Left ventricle myocardium inferior (tissue), 1 donor: ENCODE data around the gene PTPRM. TPM values are rescaled to one million over a fixed set of nuclear protein-coding genes. Genes with fewer than 3 reads are reported as not detected.

Experiments
- DNase-seq: peaks from one replicate; pipeline ENCODE4 v3.0.0-alpha.2; 2020
- H3K27ac ChIP-seq: fragments of 200-600 bp; replicated peaks from 2 replicates; pipeline ENCODE4 v1.8.0; 2021
- H3K27me3 ChIP-seq: fragments of 200-600 bp; 2 replicates; pipeline ENCODE4 v1.8.0; 2021; ENCODE audit warnings: low read depth
- H3K36me3 ChIP-seq: fragments of 200-600 bp; 2 replicates; pipeline ENCODE4 v1.8.0; 2021
- H3K4me1 ChIP-seq: fragments of 200-600 bp; 2 replicates; pipeline ENCODE4 v1.8.0; 2021
- H3K4me3 ChIP-seq: fragments of 200-600 bp; 2 replicates; pipeline ENCODE4 v1.8.0; 2021; ENCODE audit warnings: mild to moderate bottlenecking, moderate library complexity
- H3K9me3 ChIP-seq: fragments of 200-600 bp; replicated peaks from 2 replicates; pipeline ENCODE4 v1.8.0; 2021
- intact Hi-C: fragments of 100-400 bp; cut with micrococcal nuclease; formaldehyde crosslinking; loops from one replicate; pipeline ENCODE4 v1.11.0; 2022
- total RNA-seq: library from RNA; stranded (reverse); fragmentation: NEBNext Ultra II Directional; extraction: Animal tissue kit (Norgen Biotek cat#: 25700); gene quantifications from one replicate; pipeline ENCODE4 v1.2.1, GENCODE V29; 2021
- TF ChIP-seq, protein P1 (sequence below): fragments of 200-600 bp; IDR thresholded peaks from 2 replicates; pipeline ENCODE4 v1.8.0; 2021; ENCODE audit warnings: antibody characterized with exemption, mild to moderate bottlenecking, borderline replicate concordance
- donor health status: DM: no; HTN: yes; CAD: no; lungs with severe emphysema.

Gene PTPRM
- total RNA-seq, 1 donor from 2014 or later: 132 TPM

DNA sequence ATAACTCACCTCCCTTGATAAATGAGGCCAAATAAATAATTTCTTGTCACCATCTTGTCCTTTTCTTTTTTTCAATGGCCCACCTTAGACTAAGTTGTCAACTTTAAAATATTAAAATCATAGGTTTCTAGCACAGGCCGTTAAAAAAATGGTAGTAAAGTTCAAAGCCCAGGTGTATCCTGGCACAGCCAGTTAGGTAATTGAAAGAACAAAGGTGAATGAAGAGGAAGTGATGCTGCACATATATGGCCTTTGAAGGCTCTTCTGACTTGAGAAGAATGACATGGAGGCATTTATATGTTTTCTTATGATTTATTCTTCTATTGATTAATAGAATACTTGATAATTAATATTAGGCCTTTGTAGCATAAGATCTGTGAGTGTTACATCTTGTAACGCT is 208.7 kb downstream of the PTPRM start:
- H3K36me3 ChIP-seq: peaks cover 4% of the 10 kb centered on the region
- TF ChIP-seq, protein P1, sequence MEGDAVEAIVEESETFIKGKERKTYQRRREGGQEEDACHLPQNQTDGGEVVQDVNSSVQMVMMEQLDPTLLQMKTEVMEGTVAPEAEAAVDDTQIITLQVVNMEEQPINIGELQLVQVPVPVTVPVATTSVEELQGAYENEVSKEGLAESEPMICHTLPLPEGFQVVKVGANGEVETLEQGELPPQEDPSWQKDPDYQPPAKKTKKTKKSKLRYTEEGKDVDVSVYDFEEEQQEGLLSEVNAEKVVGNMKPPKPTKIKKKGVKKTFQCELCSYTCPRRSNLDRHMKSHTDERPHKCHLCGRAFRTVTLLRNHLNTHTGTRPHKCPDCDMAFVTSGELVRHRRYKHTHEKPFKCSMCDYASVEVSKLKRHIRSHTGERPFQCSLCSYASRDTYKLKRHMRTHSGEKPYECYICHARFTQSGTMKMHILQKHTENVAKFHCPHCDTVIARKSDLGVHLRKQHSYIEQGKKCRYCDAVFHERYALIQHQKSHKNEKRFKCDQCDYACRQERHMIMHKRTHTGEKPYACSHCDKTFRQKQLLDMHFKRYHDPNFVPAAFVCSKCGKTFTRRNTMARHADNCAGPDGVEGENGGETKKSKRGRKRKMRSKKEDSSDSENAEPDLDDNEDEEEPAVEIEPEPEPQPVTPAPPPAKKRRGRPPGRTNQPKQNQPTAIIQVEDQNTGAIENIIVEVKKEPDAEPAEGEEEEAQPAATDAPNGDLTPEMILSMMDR: no peak
- DNase-seq: no peak
- peaks cover 56% of the 10 kb centered on the region for H3K4me1 ChIP-seq
- no peaks in the 10 kb centered on the region for H3K9me3 ChIP-seq
- no peaks in the 10 kb centered on the region for H3K27me3 ChIP-seq
- no peak overlapping the region for H3K4me3 ChIP-seq
- no peak overlapping the region for H3K27ac ChIP-seq
- intact Hi-C loops: no loop called here

DNA sequence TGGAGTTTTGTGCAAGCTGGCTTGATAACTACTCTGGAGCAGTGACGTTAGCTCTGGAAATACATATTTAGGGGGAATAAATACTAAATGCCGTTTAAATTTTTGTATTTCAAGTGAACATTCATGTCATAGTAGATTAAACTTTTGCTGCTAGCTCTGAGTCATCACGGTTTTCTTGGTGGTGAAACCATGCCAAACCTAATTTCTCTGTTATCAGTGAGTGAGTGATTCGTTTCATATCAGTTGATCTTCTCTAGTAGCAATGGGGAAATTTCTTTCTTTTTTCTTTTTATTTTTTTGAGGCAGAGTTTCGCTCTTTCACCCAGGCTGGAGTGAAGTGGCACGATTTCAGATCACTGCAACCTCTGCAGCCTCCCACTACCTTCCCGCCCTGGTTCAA is 211.1 kb downstream of the PTPRM start:
- intact Hi-C loops: no loop called here
- TF ChIP-seq, protein P1: no peak
- Histone ChIP-seq H3K4me1 (peaks cover 50% of the 10 kb centered on the region), H3K9me3 (no peaks in the 10 kb centered on the region), H3K27ac (no peak overlapping the region), H3K4me3 (no peak overlapping the region), H3K27me3 (no peaks in the 10 kb centered on the region), H3K36me3 (peaks cover 4% of the 10 kb centered on the region)
- DNase-seq: no peak

GRCh38 chr18:7779211-7779610 is 212.1 kb downstream of the PTPRM start:
- TF ChIP-seq, protein P1: no peak
- Histone ChIP-seq H3K9me3 (no peaks in the 10 kb centered on the region), H3K27me3 (no peaks in the 10 kb centered on the region), H3K4me3 (no peak overlapping the region), H3K36me3 (peaks cover 4% of the 10 kb centered on the region), H3K4me1 (peaks cover 41% of the 10 kb centered on the region), H3K27ac (no peak overlapping the region)
- intact Hi-C loops: no loop called here
- no peak for DNase-seq

DNA sequence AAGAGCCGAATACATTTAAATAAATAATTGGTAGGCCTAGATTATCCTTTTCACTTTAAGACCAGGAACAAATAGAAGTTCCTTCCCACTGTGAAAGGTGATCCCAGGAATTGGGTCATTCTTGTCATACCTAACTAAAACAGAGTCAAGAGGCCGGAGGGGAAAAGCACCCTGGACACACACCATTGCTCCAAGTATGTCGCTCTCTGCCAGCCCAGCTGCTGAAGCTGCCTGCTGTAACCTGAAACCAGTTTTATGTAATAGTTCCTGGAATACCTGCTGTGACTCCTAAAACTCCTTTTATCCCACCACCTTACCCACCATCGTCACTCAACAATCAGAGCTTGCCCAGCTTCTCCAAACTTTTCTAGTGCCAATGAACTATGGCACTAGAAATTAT is 217.1 kb downstream of the PTPRM start:
- TF ChIP-seq, protein P1: no peak
- Histone ChIP-seq H3K9me3 (no peaks in the 10 kb centered on the region), H3K4me3 (no peak overlapping the region), H3K4me1 (peaks cover 38% of the 10 kb centered on the region), H3K27me3 (no peaks in the 10 kb centered on the region), H3K36me3 (no peaks in the 10 kb centered on the region), H3K27ac (no peak overlapping the region)
- DNase-seq: no peak
- intact Hi-C loops: no loop called here

- H3K9me3 ChIP-seq: no peaks in the 10 kb centered on the region
- peaks cover 57% of the 10 kb centered on the region for H3K4me1 ChIP-seq
- intact Hi-C loops: no loop called here
- no peaks in the 10 kb centered on the region for H3K36me3 ChIP-seq
- no peaks in the 10 kb centered on the region for H3K27me3 ChIP-seq
- TF ChIP-seq, protein P1: no peak
- DNase-seq: no peak
- H3K4me3 ChIP-seq: no peak overlapping the region
- no peak overlapping the region for H3K27ac ChIP-seq
Observed at GRCh38 chr18:7786569-7786968, 219.5 kb downstream of the PTPRM start.

GRCh38 chr18:7787339-7787738 is 220.2 kb downstream of the PTPRM start:
- H3K4me1 ChIP-seq: peaks cover 52% of the 10 kb centered on the region
- no peak overlapping the region for H3K4me3 ChIP-seq
- intact Hi-C loops: no loop called here
- TF ChIP-seq, protein P1: no peak
- no peak for DNase-seq
- H3K36me3 ChIP-seq: no peaks in the 10 kb centered on the region
- H3K27ac ChIP-seq: no peak overlapping the region
- no peaks in the 10 kb centered on the region for H3K27me3 ChIP-seq
- H3K9me3 ChIP-seq: no peaks in the 10 kb centered on the region
